Naive B cell (primary cell): ENCODE results near the gene SETD7. TPM values are rescaled to one million over a fixed set of nuclear protein-coding genes. Genes with fewer than 3 reads are reported as not detected.

ENCODE experiments used
- ATAC-seq, 2 donors: fragments of 150-1000 bp; cut with Tn5 transposase; 2 replicates each; pipeline ENCODE4 v1.10.0; 2021; ENCODE audit warnings: low read depth in 2 of 2, mild to moderate bottlenecking in 2 of 2, moderate library complexity in 2 of 2
- DNase-seq: peaks from one replicate; pipeline ENCODE4 v3.0.0; 2022
- H3K27ac Mint-ChIP-seq, 6 donors: one replicate each; pipeline ENCODE4 v1.8.0; 2020 to 2022; ENCODE audit warnings: mild to moderate bottlenecking in 6 of 6, mixed read lengths in 6 of 6, moderate library complexity in 5 of 6, inconsistent platforms in 2 of 6
- H3K27me3 Mint-ChIP-seq, 3 donors: one replicate each; pipeline ENCODE4 v1.8.0; 2021 to 2022; ENCODE audit warnings: mixed read lengths in 3 of 3, mild to moderate bottlenecking in 1 of 3
- H3K36me3 Mint-ChIP-seq, 2 donors: one replicate each; pipeline ENCODE4 v1.8.0; 2020 to 2022; ENCODE audit warnings: mixed read lengths in 2 of 2, inconsistent platforms in 1 of 2, mild to moderate bottlenecking in 1 of 2
- H3K4me1 Mint-ChIP-seq, 3 donors: one replicate each; pipeline ENCODE4 v1.8.0; 2020 to 2022; ENCODE audit warnings: mixed read lengths in 3 of 3, inconsistent platforms in 1 of 3, mild to moderate bottlenecking in 1 of 3, moderate library complexity in 1 of 3
- H3K4me3 Mint-ChIP-seq, 8 donors: one replicate each; pipeline ENCODE4 v1.8.0; 2020 to 2022; ENCODE audit warnings: mild to moderate bottlenecking in 8 of 8, mixed read lengths in 8 of 8, moderate library complexity in 8 of 8, inconsistent platforms in 2 of 8
- H3K9me3 Mint-ChIP-seq, 7 donors: one replicate each; pipeline ENCODE4 v1.8.0; 2020 to 2022; ENCODE audit warnings: mixed read lengths in 7 of 7, mild to moderate bottlenecking in 5 of 7, inconsistent platforms in 2 of 7, moderate library complexity in 1 of 7
- polyA plus RNA-seq, 6 donors: library from polyadenylated mRNA; unstranded; fragments of 300-500 nt; fragmentation: Illumina TruSeq; gene quantifications; one replicate each; pipeline ENCODE4 v1.2.3, GENCODE V29; 2021; ENCODE audit warnings: low read depth in 6 of 6

Gene SETD7
- polyA plus RNA-seq, 6 donors from 2014 or later: 6.2 to 18.2 (median 11.9) TPM

GRCh38 chr4:139530833-139531427, 25.1 kb downstream of the SETD7 start:
- ATAC-seq (peak; percentile 69 to 78), DNase-seq (peak; percentile 50)
- Mint-ChIP-seq H3K27ac (peak overlapping the region in 2 of 6 donors; percentile 29 to 46), H3K4me1 (peaks cover 0 to 7% (median 0%) of the 10 kb centered on the region in 3 donors), H3K9me3 (no peaks in the 10 kb centered on the region), H3K36me3 (peaks cover 7 to 23% of the 10 kb centered on the region in 2 donors), H3K4me3 (no peak overlapping the region), H3K27me3 (no peaks in the 10 kb centered on the region)

- Mint-ChIP-seq H3K27me3 (no peaks in the 10 kb centered on the region), H3K4me3 (no peak overlapping the region), H3K9me3 (no peaks in the 10 kb centered on the region), H3K36me3 (peaks cover 17 to 43% of the 10 kb centered on the region in 2 donors), H3K4me1 (peaks cover 6 to 15% (median 7%) of the 10 kb centered on the region in 3 donors), H3K27ac (peak overlapping the region in 1 of 6 donors; percentile 32)
- no peak for ATAC-seq
- no peak for DNase-seq
These were observed 27.5 kb downstream of the SETD7 start for GRCh38 chr4:139528377-139529005.

DNA sequence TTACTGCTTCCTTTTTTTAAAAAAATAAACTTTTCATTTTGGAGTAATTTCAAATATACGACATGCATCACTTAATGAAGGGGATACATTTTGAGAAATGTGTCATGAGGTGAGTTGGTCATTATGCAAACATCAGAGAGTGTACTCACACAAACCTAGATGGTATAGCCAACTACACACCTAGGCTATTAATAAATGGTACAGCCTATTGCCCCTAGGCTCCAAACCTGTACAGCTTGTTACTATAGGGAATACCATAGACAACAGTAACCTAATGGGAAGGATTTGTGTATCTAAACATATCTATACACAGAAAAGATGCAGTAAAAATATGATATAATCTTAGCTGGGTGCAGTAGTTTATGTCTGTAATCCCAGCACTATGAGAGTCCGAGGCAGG, 29.1 kb downstream of the SETD7 start:
- Mint-ChIP-seq H3K27ac (no peak overlapping the region), H3K4me1 (peaks cover 6 to 22% (median 7%) of the 10 kb centered on the region in 3 donors), H3K27me3 (no peaks in the 10 kb centered on the region), H3K9me3 (no peaks in the 10 kb centered on the region), H3K36me3 (peaks cover 25 to 47% of the 10 kb centered on the region in 2 donors), H3K4me3 (no peak overlapping the region)
- DNase-seq (no peak), ATAC-seq (no peak)

DNA sequence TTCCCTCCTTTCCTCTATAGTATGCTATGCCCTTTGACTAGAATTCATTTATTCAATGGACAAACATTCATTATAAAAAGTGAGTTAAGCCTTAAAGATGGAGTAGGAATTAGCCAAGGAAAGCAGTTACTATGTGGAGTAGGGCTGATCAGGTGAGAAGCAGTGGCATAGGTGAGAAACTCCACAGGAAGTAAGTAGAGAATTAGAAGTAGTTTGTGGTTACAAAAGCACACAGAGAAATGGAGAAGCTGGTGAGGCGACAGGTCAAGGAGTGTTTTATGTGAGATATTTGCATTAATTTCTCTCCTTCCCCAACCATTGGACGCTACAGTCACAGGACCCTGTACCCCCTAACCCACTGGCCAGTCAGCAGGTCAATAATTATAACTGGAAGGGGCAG, 30.6 kb downstream of the SETD7 start:
- no peak for DNase-seq
- Mint-ChIP-seq H3K36me3 (peaks cover 30 to 53% of the 10 kb centered on the region in 2 donors), H3K4me3 (no peak overlapping the region), H3K9me3 (no peaks in the 10 kb centered on the region), H3K27me3 (no peaks in the 10 kb centered on the region), H3K4me1 (peaks cover 6 to 21% (median 7%) of the 10 kb centered on the region in 3 donors), H3K27ac (no peak overlapping the region)
- no peak for ATAC-seq

DNA sequence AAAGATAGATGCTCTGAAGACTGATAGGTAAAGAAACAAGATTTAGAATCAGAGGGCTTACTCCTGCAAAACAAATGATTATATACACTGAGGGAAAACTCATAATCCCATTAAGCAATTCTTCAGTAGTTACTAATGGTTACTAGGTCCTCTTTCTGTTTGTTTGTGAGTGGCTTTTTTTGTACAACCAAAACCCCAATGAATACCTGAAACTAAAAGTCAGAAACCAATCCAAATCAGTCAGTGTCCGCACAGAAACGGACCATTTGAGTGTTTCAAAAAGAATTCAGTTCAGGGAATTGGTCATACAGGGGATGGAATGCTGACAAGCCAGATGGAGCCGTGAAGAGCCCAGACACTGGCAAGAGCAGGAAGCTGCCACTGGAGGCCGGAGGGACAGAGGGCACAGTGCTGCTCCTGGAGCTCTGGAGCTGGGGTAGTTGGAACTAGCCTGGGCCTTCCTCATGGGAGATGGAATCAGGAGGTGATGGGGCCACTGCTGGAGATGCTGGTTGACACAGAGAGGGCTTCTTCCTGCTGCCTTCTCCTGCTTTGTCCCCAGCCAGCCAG, 31.9 kb downstream of the SETD7 start:
- Mint-ChIP-seq H3K9me3 (no peaks in the 10 kb centered on the region), H3K36me3 (peaks cover 30 to 56% of the 10 kb centered on the region in 2 donors), H3K4me3 (peak overlapping the region in 1 of 8 donors; percentile 35), H3K27ac (peak overlapping the region in 1 of 6 donors; percentile 30), H3K4me1 (peaks cover 6 to 21% (median 7%) of the 10 kb centered on the region in 3 donors), H3K27me3 (no peaks in the 10 kb centered on the region)
- ATAC-seq: no peak
- no peak for DNase-seq

DNA sequence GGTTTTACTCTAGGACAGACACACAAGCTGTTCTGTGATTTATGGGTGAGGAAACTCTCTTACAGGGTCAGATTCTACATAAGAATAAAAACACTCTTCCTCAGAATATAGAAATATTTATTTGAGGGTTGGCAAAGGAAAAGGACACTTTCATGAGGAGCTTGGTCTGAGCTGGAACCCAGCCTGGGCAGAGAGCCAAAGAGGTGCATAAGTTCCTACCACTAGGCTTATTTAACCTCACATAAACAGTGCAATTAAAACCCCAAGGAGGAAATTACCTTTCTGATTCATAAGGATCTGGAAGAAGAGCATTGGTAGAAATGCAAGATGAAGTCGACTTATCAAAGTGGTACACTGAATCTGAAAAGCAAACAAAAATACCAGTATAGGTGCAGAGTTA, 32.9 kb downstream of the SETD7 start:
- no peak for DNase-seq
- Mint-ChIP-seq H3K36me3 (peaks cover 23 to 56% of the 10 kb centered on the region in 2 donors), H3K9me3 (no peaks in the 10 kb centered on the region), H3K27me3 (no peaks in the 10 kb centered on the region), H3K4me1 (peaks cover 6 to 21% (median 7%) of the 10 kb centered on the region in 3 donors), H3K4me3 (peak overlapping the region in 1 of 8 donors; percentile 5), H3K27ac (peak overlapping the region in 4 of 6 donors; percentile 15 to 77 (median 72))
- ATAC-seq: no peak

DNA sequence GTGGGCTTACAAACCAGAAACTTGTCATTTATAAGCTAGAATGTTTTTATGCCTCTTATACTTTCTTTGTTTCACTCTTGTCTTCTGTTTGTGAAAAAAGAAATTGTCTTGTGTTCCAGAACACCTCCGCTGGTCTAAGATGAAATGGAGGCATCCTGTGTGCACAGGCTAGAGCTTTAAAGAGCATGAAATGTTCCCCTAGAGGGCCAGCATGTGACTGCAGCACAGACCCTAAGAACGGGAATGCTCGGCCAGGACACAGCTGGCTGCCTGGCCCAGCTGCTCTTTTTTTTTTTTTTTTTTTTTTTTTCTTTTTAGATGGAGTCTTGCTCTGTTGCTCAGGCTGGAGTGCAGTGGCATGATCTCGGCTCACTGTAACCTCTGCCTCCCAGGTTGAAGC, 33.6 kb downstream of the SETD7 start:
- Mint-ChIP-seq H3K4me1 (peaks cover 6 to 21% (median 7%) of the 10 kb centered on the region in 3 donors), H3K27ac (peak overlapping the region in 2 of 6 donors; percentile 15 to 83), H3K9me3 (no peaks in the 10 kb centered on the region), H3K36me3 (peaks cover 23 to 55% of the 10 kb centered on the region in 2 donors), H3K4me3 (no peak overlapping the region), H3K27me3 (no peaks in the 10 kb centered on the region)
- DNase-seq: no peak
- peak; percentile 32 for ATAC-seq

DNA sequence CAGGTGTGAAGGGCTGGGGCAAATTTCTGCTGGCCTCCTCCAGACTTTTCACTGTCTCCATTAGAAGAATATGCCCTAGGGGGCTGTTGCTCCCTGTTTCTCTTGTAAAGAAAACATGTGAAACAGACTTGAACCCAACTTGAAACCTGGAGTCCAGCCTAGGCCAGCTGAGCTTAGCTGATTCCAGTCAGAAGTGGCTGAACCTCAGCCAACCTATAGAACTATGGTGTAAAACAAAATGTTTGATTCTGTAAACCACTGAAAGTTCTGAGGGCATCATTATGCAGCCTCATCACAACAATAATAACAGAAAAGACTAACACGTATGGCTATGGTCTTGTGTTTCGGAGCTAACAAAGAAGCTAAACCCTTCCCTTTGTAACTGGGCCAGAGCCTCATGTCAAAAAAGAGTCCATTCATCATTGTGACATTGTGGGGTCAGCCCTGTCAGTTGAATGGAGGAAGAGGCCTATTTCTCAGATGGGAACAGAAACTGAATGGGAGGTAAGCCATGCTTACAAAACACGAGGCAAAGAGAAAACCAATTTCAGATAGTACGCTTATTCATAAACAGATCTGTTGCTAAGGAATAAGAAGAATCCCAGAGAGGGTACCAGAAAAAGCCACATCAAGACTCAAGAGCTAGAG, 34.1 kb downstream of the SETD7 start:
- ATAC-seq (no peak), DNase-seq (no peak)
- H3K36me3 Mint-ChIP-seq: peaks cover 26 to 52% of the 10 kb centered on the region in 2 donors
- no peak overlapping the region for H3K4me3 Mint-ChIP-seq
- H3K27me3 Mint-ChIP-seq: no peaks in the 10 kb centered on the region
- H3K9me3 Mint-ChIP-seq: no peaks in the 10 kb centered on the region
- peak overlapping the region in 1 of 6 donors; percentile 50 for H3K27ac Mint-ChIP-seq
- H3K4me1 Mint-ChIP-seq: peaks cover 6 to 21% (median 7%) of the 10 kb centered on the region in 3 donors

GRCh38 chr4:139515531-139515958, 40.5 kb downstream of the SETD7 start:
- H3K4me1 Mint-ChIP-seq: no peaks in the 10 kb centered on the region
- peaks cover 16 to 29% of the 10 kb centered on the region in 2 donors for H3K36me3 Mint-ChIP-seq
- no peak overlapping the region for H3K4me3 Mint-ChIP-seq
- no peaks in the 10 kb centered on the region for H3K9me3 Mint-ChIP-seq
- ATAC-seq: no peak
- peak overlapping the region in 2 of 6 donors; percentile 41 to 43 for H3K27ac Mint-ChIP-seq
- no peak for DNase-seq
- H3K27me3 Mint-ChIP-seq: no peaks in the 10 kb centered on the region

GRCh38 chr4:139514382-139515059, 41.5 kb downstream of the SETD7 start:
- no peaks in the 10 kb centered on the region for H3K27me3 Mint-ChIP-seq
- ATAC-seq (no peak), DNase-seq (no peak)
- H3K9me3 Mint-ChIP-seq: no peaks in the 10 kb centered on the region
- H3K36me3 Mint-ChIP-seq: peaks cover 16 to 32% of the 10 kb centered on the region in 2 donors
- no peak overlapping the region for H3K27ac Mint-ChIP-seq
- H3K4me1 Mint-ChIP-seq: no peaks in the 10 kb centered on the region
- no peak overlapping the region for H3K4me3 Mint-ChIP-seq

GRCh38 chr4:139511320-139511719, 44.7 kb downstream of the SETD7 start:
- peaks cover 16 to 21% of the 10 kb centered on the region in 2 donors for H3K36me3 Mint-ChIP-seq
- ATAC-seq (no peak), DNase-seq (no peak)
- no peaks in the 10 kb centered on the region for H3K9me3 Mint-ChIP-seq
- no peak overlapping the region for H3K4me3 Mint-ChIP-seq
- no peak overlapping the region for H3K27ac Mint-ChIP-seq
- H3K27me3 Mint-ChIP-seq: no peaks in the 10 kb centered on the region
- no peaks in the 10 kb centered on the region for H3K4me1 Mint-ChIP-seq

GRCh38 chr4:139509727-139510410, 46.1 kb downstream of the SETD7 start:
- peaks cover 8 to 15% of the 10 kb centered on the region in 2 donors for H3K36me3 Mint-ChIP-seq
- ATAC-seq (peak in 1 of 2 donors; percentile 36), DNase-seq (no peak)
- peak overlapping the region in 3 of 6 donors; percentile 17 to 81 (median 44) for H3K27ac Mint-ChIP-seq
- H3K4me3 Mint-ChIP-seq: no peak overlapping the region
- no peaks in the 10 kb centered on the region for H3K4me1 Mint-ChIP-seq
- H3K9me3 Mint-ChIP-seq: peaks cover 0 to 2% (median 0%) of the 10 kb centered on the region in 7 donors
- no peaks in the 10 kb centered on the region for H3K27me3 Mint-ChIP-seq
